OCI-M2 (cell line): ENCODE measurements around the gene TMEM208.

ENCODE experiments used
- DNase-seq: peaks from one replicate; lab custom pipeline; 2025; ENCODE audit not compliant: unreplicated experiment; lab: John Stamatoyannopoulos, UW

The TMEM208 gene

GRCh38 chr16:67248401-67249177 lies 21.7 kb downstream of the TMEM208 start, which contains the start of gene SLC9A5:
Gene SLC9A5 (plus strand): TSS chr16:67248979. CDS start chr16:67249015, 36 bp downstream.
- DNase-seq, result no peak

- no peak for DNase-seq
Observed at GRCh38 chr16:67249178-67250044, 22.5 kb downstream of the TMEM208 start.

GRCh38 chr16:67250045-67250327 lies 23.1 kb downstream of the TMEM208 start:
- no peak for DNase-seq

GRCh38 chr16:67252609-67253497 lies 25.9 kb downstream of the TMEM208 start:
- no peak for DNase-seq

GRCh38 chr16:67254801-67255552 lies 28.0 kb downstream of the TMEM208 start:
- no peak for DNase-seq

- DNase-seq, result no peak
Observed at GRCh38 chr16:67255553-67256221, 28.8 kb downstream of the TMEM208 start.

- DNase-seq, result no peak
Observed at GRCh38 chr16:67256701-67257230, 29.8 kb downstream of the TMEM208 start.

- DNase-seq, result no peak
Observed at GRCh38 chr16:67257486-67258160, 30.7 kb downstream of the TMEM208 start.

- no peak for DNase-seq
Observed at GRCh38 chr16:67258161-67258835, 31.4 kb downstream of the TMEM208 start.

- no peak for DNase-seq
Observed at GRCh38 chr16:67259705-67260104, 32.8 kb downstream of the TMEM208 start.

- no peak for DNase-seq
Observed at GRCh38 chr16:67260426-67261063, 33.6 kb downstream of the TMEM208 start.

- DNase-seq, result no peak
Observed at GRCh38 chr16:67263201-67263600, 36.3 kb downstream of the TMEM208 start.

GRCh38 chr16:67264277-67264676 lies 37.3 kb downstream of the TMEM208 start:
- no peak for DNase-seq

GRCh38 chr16:67264866-67265265 lies 37.9 kb downstream of the TMEM208 start:
- DNase-seq, result no peak

- no peak for DNase-seq
Observed at GRCh38 chr16:67265834-67266233, 38.9 kb downstream of the TMEM208 start.

GRCh38 chr16:67268136-67268579 lies 41.2 kb downstream of the TMEM208 start:
- DNase-seq, result peak; percentile 64

GRCh38 chr16:67269766-67270165 lies 42.8 kb downstream of the TMEM208 start:
- DNase-seq, result no peak

- DNase-seq, result no peak
Observed at GRCh38 chr16:67270931-67271338, 44.0 kb downstream of the TMEM208 start.
